IMR-90 (cell line): Measurements from ENCODE around the gene ADCYAP1R1. TPM values are rescaled to one million over a fixed set of nuclear protein-coding genes. Genes with fewer than 3 reads are reported as not detected.

Experiments used
- ATAC-seq: fragments of 200-7000 bp; cut with Tn5 transposase; 2 replicates; pipeline ENCODE4 v1.9.1; 2020; ENCODE audit warnings: low read depth, mild to moderate bottlenecking, moderate library complexity
- BruUV-seq: library from RNA; stranded (reverse); fragments of 400-500 nt; replicated peaks from 2 replicates; lab custom pipeline; 2021; lab: Mats Ljungman, UMichigan
- CTCF ChIA-PET: fragments of 300-600 bp; formaldehyde crosslinking; extraction: SDS; loops from one replicate; lab custom pipeline; 2021; ENCODE audit warnings: antibody characterized with exemption; lab: Yijun Ruan, JAX
- POLR2A ChIA-PET: fragments of 300-600 bp; sonication (Branson Sonifier 250); formaldehyde crosslinking; loops from one replicate; lab custom pipeline; 2022; ENCODE audit warnings: antibody characterized with exemption; ENCODE audit not compliant: unreplicated experiment; lab: Charles Lee
- DNase-seq: peaks from one replicate; pipeline ENCODE4 v3.0.0; 2013
- H2AFZ ChIP-seq: replicated peaks from 2 replicates; pipeline ENCODE3; 2013; ENCODE audit warnings: low read length, mild to moderate bottlenecking; ENCODE audit not compliant: poor library complexity
- H2AK5ac ChIP-seq: 2 replicates; pipeline ENCODE4 v1.6.1; 2013; ENCODE audit warnings: low read depth, low read length, inconsistent platforms
- H2AK9ac ChIP-seq: replicated peaks from 2 replicates; pipeline ENCODE3; 2013; ENCODE audit warnings: mild to moderate bottlenecking, low read depth, low read length, moderate library complexity; ENCODE audit not compliant: poor library complexity
- H2BK120ac ChIP-seq: 2 replicates; pipeline ENCODE4 v1.6.1; 2013; ENCODE audit warnings: low read depth, low read length, inconsistent platforms
- H2BK15ac ChIP-seq: 3 replicates; pipeline ENCODE4 v1.6.1; 2013; ENCODE audit warnings: low read depth, low read length, inconsistent platforms
- H2BK20ac ChIP-seq: 2 replicates; pipeline ENCODE4 v1.6.1; 2013; ENCODE audit warnings: low read depth, mild to moderate bottlenecking, inconsistent platforms, low read length, moderate library complexity
- H2BK5ac ChIP-seq: 2 replicates; pipeline ENCODE4 v1.6.1; 2013; ENCODE audit warnings: mild to moderate bottlenecking, low read depth, low read length, inconsistent platforms; ENCODE audit not compliant: poor library complexity, severe bottlenecking
- H3K14ac ChIP-seq: replicated peaks from 2 replicates; pipeline ENCODE4 v1.6.1; 2013; ENCODE audit warnings: low read depth, low read length, inconsistent platforms
- H3K18ac ChIP-seq: 2 replicates; pipeline ENCODE4 v1.6.1; 2013; ENCODE audit warnings: low read depth, low read length, control low read depth
- H3K23ac ChIP-seq: 2 replicates; pipeline ENCODE4 v1.6.1; 2013; ENCODE audit warnings: low read depth, low read length, inconsistent platforms
- H3K27ac ChIP-seq: 2 replicates; pipeline ENCODE4 v1.5.1; 2013; ENCODE audit warnings: mild to moderate bottlenecking, control low read depth, low read length; ENCODE audit not compliant: insufficient read depth
- H3K27me3 ChIP-seq: 2 replicates; pipeline ENCODE4 v1.6.1; 2013; ENCODE audit warnings: low read length; ENCODE audit not compliant: control insufficient read depth, insufficient read depth
- H3K36me3 ChIP-seq: 2 replicates; pipeline ENCODE4 v1.6.1; 2013; ENCODE audit warnings: low read length, mixed read lengths; ENCODE audit not compliant: control insufficient read depth, insufficient read depth
- H3K4ac ChIP-seq: 2 replicates; pipeline ENCODE4 v1.6.1; 2013; ENCODE audit warnings: low read depth, low read length, inconsistent platforms
- H3K4me1 ChIP-seq: 2 replicates; pipeline ENCODE4 v1.6.1; 2013; ENCODE audit warnings: low read length, mixed read lengths; ENCODE audit not compliant: control insufficient read depth, insufficient read depth
- H3K4me2 ChIP-seq: 2 replicates; pipeline ENCODE4 v1.6.1; 2013; ENCODE audit warnings: low read depth, mild to moderate bottlenecking, control low read depth, low read length, moderate library complexity
- H3K4me3 ChIP-seq: 2 replicates; pipeline ENCODE4 v1.5.1; 2013; ENCODE audit warnings: low read depth, mild to moderate bottlenecking, control low read depth, low read length, moderate library complexity; ENCODE audit not compliant: insufficient read depth
- H3K56ac ChIP-seq: 2 replicates; pipeline ENCODE4 v1.6.1; 2013; ENCODE audit warnings: low read length, inconsistent platforms; ENCODE audit not compliant: insufficient read depth; ENCODE audit errors: extremely low read depth
- H3K79me1 ChIP-seq, 2 experiments: 2 replicates each; pipeline ENCODE4 v1.6.1; 2013; ENCODE audit warnings: low read length in 2 of 2, inconsistent platforms in 1 of 2, low read depth in 1 of 2
- H3K9ac ChIP-seq: 2 replicates; pipeline ENCODE4 v1.6.1; 2013; ENCODE audit warnings: low read depth, low read length, control low read depth
- H3K9me1 ChIP-seq: 2 replicates; pipeline ENCODE4 v1.6.1; 2013; ENCODE audit warnings: low read length, inconsistent platforms; ENCODE audit not compliant: insufficient read depth
- H3K9me3 ChIP-seq: 2 replicates; pipeline ENCODE4 v1.6.1; 2013; ENCODE audit warnings: low read length; ENCODE audit not compliant: control insufficient read depth, insufficient read depth
- H4K20me1 ChIP-seq: 2 replicates; pipeline ENCODE4 v1.6.1; 2013; ENCODE audit warnings: low read length, inconsistent platforms; ENCODE audit not compliant: insufficient read depth
- H4K5ac ChIP-seq: 2 replicates; pipeline ENCODE4 v1.6.1; 2013; ENCODE audit warnings: mild to moderate bottlenecking, low read depth, low read length, control low read depth
- H4K8ac ChIP-seq, 2 experiments: 2 replicates each; pipeline ENCODE4 v1.6.1; 2013; ENCODE audit warnings: low read depth in 2 of 2, low read length in 2 of 2, control low read depth in 1 of 2, inconsistent platforms in 1 of 2
- H4K91ac ChIP-seq: 2 replicates; pipeline ENCODE4 v1.6.1; 2013; ENCODE audit warnings: low read depth, low read length, inconsistent platforms; ENCODE audit not compliant: insufficient read depth
- CEBPB ChIP-seq: IDR thresholded peaks from 2 replicates; pipeline ENCODE4 v1.6.1; 2012; ENCODE audit warnings: low read depth, low read length, improper control_type of control experiment
- CHD1 ChIP-seq: IDR thresholded peaks from 2 replicates; pipeline ENCODE4 v1.6.1; 2012; ENCODE audit warnings: low read depth, low read length, improper control_type of control experiment
- FOS ChIP-seq: fragments of 150-350 bp; IDR thresholded peaks from 2 replicates; pipeline ENCODE4 v1.6.1; 2016; ENCODE audit warnings: low read depth, low read length
- MAFK ChIP-seq: IDR thresholded peaks from 2 replicates; pipeline ENCODE4 v1.6.1; 2012; ENCODE audit warnings: low read depth, low read length, improper control_type of control experiment
- MAZ ChIP-seq: IDR thresholded peaks from 2 replicates; pipeline ENCODE4 v1.6.1; 2012; ENCODE audit warnings: low read depth, mild to moderate bottlenecking, low read length, improper control_type of control experiment, moderate library complexity, borderline replicate concordance
- NFE2L2 ChIP-seq: fragments of 150-350 bp; IDR thresholded peaks from 2 replicates; pipeline ENCODE4 v1.6.1; 2016; ENCODE audit warnings: low read depth, mild to moderate bottlenecking, low read length
- POLR2A ChIP-seq: IDR thresholded peaks from 2 replicates; pipeline ENCODE4 v1.6.1; 2012; ENCODE audit warnings: mild to moderate bottlenecking, low read depth, low read length
- RFX5 ChIP-seq: IDR thresholded peaks from 2 replicates; pipeline ENCODE4 v1.8.0; 2012; ENCODE audit warnings: low read depth, mild to moderate bottlenecking, low read length, moderate library complexity
- USF2 ChIP-seq: fragments of 150-350 bp; IDR thresholded peaks from 2 replicates; pipeline ENCODE4 v1.6.1; 2017; ENCODE audit warnings: mild to moderate bottlenecking, antibody characterized with exemption, low read length, low read depth
- WGBS, 2 experiments: methylation state at CpG; one replicate each; pipeline versions ENCODE4 v1.1.5 to v1.1.7; 2013; ENCODE audit warnings: missing lambda C conversion rate in 2 of 2; ENCODE audit not compliant: insufficient read length in 1 of 2; ENCODE audit errors: extremely low coverage in 2 of 2; 5-methylcytosine and 5-hydroxymethylcytosine counted together
- dilution Hi-C: fragments of 300-500 bp; cut with HindIII; formaldehyde crosslinking; loops from one replicate; pipeline ENCODE4 v1.14.3; 2018; ENCODE audit warnings: low sequenced_read_pairs; ENCODE audit not compliant: unreplicated experiment
- in situ Hi-C: fragments of 300-500 bp; cut with MboI; formaldehyde crosslinking; loops from 3 replicates; pipeline ENCODE4 v1.14.3; 2019; ENCODE audit warnings: low sequenced_read_pairs, inconsistent platforms, mixed read lengths
- intact Hi-C: fragments of 100-400 bp; cut with micrococcal nuclease; formaldehyde crosslinking; loops from 2 replicates; pipeline ENCODE4 v1.10.0; 2022
- polyA plus RNA-seq, 3 experiments: library from polyadenylated mRNA; depleted of rRNA; stranded (reverse); fragments of >200 nt; gene quantifications; 2 replicates each; pipeline ENCODE4 v1.2.3, GENCODE V29; 2012; ENCODE audit warnings: low replicate concordance in 1 of 3
- total RNA-seq: library from RNA; depleted of rRNA; stranded (reverse); fragments of >200 nt; gene quantifications from 2 replicates; pipeline ENCODE4 v1.2.3, GENCODE V29; 2012
- TF ChIP-seq, protein P1 (sequence below): fragments of 150-350 bp; IDR thresholded peaks from 2 replicates; pipeline ENCODE4 v1.6.1; 2016; ENCODE audit warnings: low read depth, mild to moderate bottlenecking, low read length, moderate library complexity, borderline replicate concordance
- TF ChIP-seq, protein P2 (sequence below): conservative IDR thresholded peaks from 2 replicates; pipeline ENCODE4 v1.5.1; 2012; ENCODE audit warnings: mild to moderate bottlenecking, low read depth, low read length, improper control_type of control experiment

The ADCYAP1R1 gene
- total and polyA plus RNA-seq, 2 of the 4 experiments (the other 2 are of a cell fraction): not detected

DNA sequence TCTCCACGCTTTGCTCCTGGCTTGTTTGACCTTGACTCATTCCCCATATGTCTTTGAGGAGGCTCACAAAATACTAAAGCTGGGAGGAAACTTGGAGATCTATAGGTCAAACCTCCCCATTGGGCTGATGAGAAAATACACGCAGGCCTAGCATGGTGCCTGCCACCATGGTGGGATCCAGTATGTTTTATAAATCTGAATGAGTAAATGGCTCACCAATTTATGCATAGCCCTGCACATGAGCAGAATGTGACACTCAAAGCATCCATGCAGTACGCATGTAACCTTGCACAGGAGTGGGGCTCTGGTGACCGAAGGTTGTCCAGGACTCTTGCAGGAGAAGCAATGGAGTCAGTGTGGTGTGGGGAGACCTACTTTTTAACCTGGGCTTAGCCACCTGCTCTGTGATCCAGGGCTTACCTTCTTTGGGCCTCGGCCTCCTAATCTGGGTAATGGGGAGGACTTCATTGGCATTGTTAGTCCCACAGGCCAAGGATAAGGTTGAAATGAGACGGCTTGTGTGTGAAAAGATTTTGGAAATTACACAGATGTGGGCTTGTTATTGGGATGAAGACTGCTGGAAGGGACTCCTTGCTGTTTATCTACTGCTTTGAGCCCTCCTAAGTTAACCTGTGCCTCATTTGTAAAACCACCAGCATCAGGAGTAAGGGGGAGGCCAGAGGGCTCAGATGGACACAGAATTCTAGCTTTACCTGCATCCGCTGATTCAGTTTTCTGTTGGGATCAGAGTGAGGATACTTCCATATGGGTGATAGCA lies 58.4 kb downstream of the ADCYAP1R1 start:
- Histone ChIP-seq H3K23ac (no peak overlapping the region), H4K5ac (no peak overlapping the region), H3K14ac (no peak overlapping the region), H3K9me3 (no peaks in the 10 kb centered on the region), H3K4me2 (no peak overlapping the region), H3K79me1 (no peaks in the 10 kb centered on the region), H3K9me1 (no peaks in the 10 kb centered on the region), H4K20me1 (no peaks in the 10 kb centered on the region), H2BK120ac (no peak overlapping the region), H2AK9ac (no peak overlapping the region), H2AFZ (no peak overlapping the region), H3K36me3 (no peaks in the 10 kb centered on the region), H3K27ac (no peak overlapping the region), H3K27me3 (no peaks in the 10 kb centered on the region; the same call in none of the 2 replicates), H2BK5ac (no peak overlapping the region), H2BK15ac (no peak overlapping the region), H3K18ac (no peak overlapping the region), H2AK5ac (no peak overlapping the region), H4K8ac (no peak overlapping the region), H3K9ac (no peak overlapping the region), H3K4me3 (no peak overlapping the region), H4K91ac (no peak overlapping the region), H3K4ac (no peak overlapping the region), H3K56ac (no peak overlapping the region), H2BK20ac (no peak overlapping the region), H3K4me1 (no peaks in the 10 kb centered on the region)
- dilution Hi-C loops: no loop called here
- no peak for DNase-seq
- no TSS peak for BruUV-seq
- no peak for ATAC-seq
- in situ Hi-C loops: no loop called here
- ChIA-PET CTCF (interaction anchor here (1.0 to 1.6 kb wide), 2 partner anchors 12 to 127 kb away, joined by 3 to 4 read pairs; no protein-coding TSS in a partner anchor), POLR2A (no interaction called here)
- TF ChIP-seq MAFK (no peak), USF2 (no peak), CHD1 (no peak), CEBPB (no peak), MAZ (no peak), NFE2L2 (no peak), FOS (no peak), POLR2A (no peak), RFX5 (no peak)
- TF ChIP-seq, protein P1, sequence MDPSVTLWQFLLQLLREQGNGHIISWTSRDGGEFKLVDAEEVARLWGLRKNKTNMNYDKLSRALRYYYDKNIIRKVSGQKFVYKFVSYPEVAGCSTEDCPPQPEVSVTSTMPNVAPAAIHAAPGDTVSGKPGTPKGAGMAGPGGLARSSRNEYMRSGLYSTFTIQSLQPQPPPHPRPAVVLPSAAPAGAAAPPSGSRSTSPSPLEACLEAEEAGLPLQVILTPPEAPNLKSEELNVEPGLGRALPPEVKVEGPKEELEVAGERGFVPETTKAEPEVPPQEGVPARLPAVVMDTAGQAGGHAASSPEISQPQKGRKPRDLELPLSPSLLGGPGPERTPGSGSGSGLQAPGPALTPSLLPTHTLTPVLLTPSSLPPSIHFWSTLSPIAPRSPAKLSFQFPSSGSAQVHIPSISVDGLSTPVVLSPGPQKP: no peak
- TF ChIP-seq, protein P2, sequence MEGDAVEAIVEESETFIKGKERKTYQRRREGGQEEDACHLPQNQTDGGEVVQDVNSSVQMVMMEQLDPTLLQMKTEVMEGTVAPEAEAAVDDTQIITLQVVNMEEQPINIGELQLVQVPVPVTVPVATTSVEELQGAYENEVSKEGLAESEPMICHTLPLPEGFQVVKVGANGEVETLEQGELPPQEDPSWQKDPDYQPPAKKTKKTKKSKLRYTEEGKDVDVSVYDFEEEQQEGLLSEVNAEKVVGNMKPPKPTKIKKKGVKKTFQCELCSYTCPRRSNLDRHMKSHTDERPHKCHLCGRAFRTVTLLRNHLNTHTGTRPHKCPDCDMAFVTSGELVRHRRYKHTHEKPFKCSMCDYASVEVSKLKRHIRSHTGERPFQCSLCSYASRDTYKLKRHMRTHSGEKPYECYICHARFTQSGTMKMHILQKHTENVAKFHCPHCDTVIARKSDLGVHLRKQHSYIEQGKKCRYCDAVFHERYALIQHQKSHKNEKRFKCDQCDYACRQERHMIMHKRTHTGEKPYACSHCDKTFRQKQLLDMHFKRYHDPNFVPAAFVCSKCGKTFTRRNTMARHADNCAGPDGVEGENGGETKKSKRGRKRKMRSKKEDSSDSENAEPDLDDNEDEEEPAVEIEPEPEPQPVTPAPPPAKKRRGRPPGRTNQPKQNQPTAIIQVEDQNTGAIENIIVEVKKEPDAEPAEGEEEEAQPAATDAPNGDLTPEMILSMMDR: no peak
- WGBS, 2 experiments: 17% methylated on average over 1 of the region's 7 CpGs; no CpG with 5 or more reads in 1 of the 2 experiments
- intact Hi-C loops: no loop called here
